ENCODE results near the gene USP17L19.
"Not testable (repeated sequence)": the region's sequence is repeated elsewhere in the genome, so short reads cannot be mapped to it uniquely, and the experiment has no call there.

- TF ChIP-seq CTCF (IDR thresholded peaks at IDR 0.05; ENCODE audit: insufficient read depth, low read depth, low read length); EZH2 (IDR thresholded peaks at IDR 0.05; ENCODE audit: insufficient read depth, low read length): not testable (repeated sequence)
These were observed 9.6 kb upstream of the USP17L19 start, which contains the start of gene USP17L17 for GRCh38 chr4:9243579-9243978.

All from astrocyte (in vitro differentiated cells and primary cell).